HepG2 (cell line): Measurements from ENCODE around the gene ZFHX3. TPM values are rescaled to one million over a fixed set of nuclear protein-coding genes. Genes with fewer than 3 reads are reported as not detected.

ENCODE experiments used
- NFE2 ChIP-seq: sonication (generic); formaldehyde crosslinking; IDR thresholded peaks from 2 replicates; pipeline ENCODE4 v1.4.0; 2020; ENCODE audit warnings: missing genetic modification reagents
- PHF8 ChIP-seq: sonication (generic); formaldehyde crosslinking; IDR thresholded peaks from 2 replicates; pipeline ENCODE4 v1.5.0; 2020; ENCODE audit warnings: missing genetic modification reagents
- RXRA ChIP-seq: sonication (generic); formaldehyde crosslinking; IDR thresholded peaks from 2 replicates; pipeline ENCODE4 v1.5.1; 2020; ENCODE audit warnings: missing genetic modification reagents
- SALL1 ChIP-seq: sonication (generic); formaldehyde crosslinking; IDR thresholded peaks from 2 replicates; pipeline ENCODE4 v1.8.0; 2022; ENCODE audit warnings: mild to moderate bottlenecking, missing genetic modification reagents
- SIN3A ChIP-seq: IDR thresholded peaks from 2 replicates; pipeline ENCODE4 v1.6.1; 2011; ENCODE audit warnings: low read depth, mild to moderate bottlenecking, control low read depth, low read length, borderline replicate concordance
- STAG1 ChIP-seq: sonication (generic); formaldehyde crosslinking; IDR thresholded peaks from 2 replicates; pipeline ENCODE4 v1.4.0; 2020; ENCODE audit warnings: missing genetic modification reagents
- TARDBP ChIP-seq: sonication (generic); formaldehyde crosslinking; IDR thresholded peaks from 2 replicates; pipeline ENCODE4 v1.8.0; 2022; ENCODE audit warnings: mild to moderate bottlenecking, missing genetic modification reagents
- TBX2 ChIP-seq: sonication (generic); formaldehyde crosslinking; IDR thresholded peaks from 2 replicates; pipeline ENCODE4 v1.5.0; 2020; ENCODE audit warnings: missing genetic modification reagents, mild to moderate bottlenecking, borderline replicate concordance
- ZFP1 ChIP-seq: IDR thresholded peaks from 2 replicates; pipeline ENCODE4 v1.6.1; 2016
- ZNF232 ChIP-seq: sonication (generic); formaldehyde crosslinking; IDR thresholded peaks from 2 replicates; pipeline ENCODE4 v1.4.0; 2020; ENCODE audit warnings: missing genetic modification reagents, borderline replicate concordance
- ZNF879 ChIP-seq: sonication (generic); formaldehyde crosslinking; IDR thresholded peaks from 2 replicates; pipeline ENCODE4 v1.8.1; 2023; ENCODE audit warnings: missing genetic modification reagents
- ZSCAN21 ChIP-seq: sonication (generic); formaldehyde crosslinking; IDR thresholded peaks from 2 replicates; pipeline ENCODE4 v1.8.0; 2022; ENCODE audit warnings: mild to moderate bottlenecking, missing genetic modification reagents, moderate library complexity, borderline replicate concordance
- polyA plus RNA-seq, 8 experiments: library from polyadenylated mRNA; depleted of rRNA in 3 of 8; stranded (reverse) in 7 of 8; unstranded in 1 of 8; fragments of >200 nt; fragmentation: Illumina TruSeq in 4 of 8; extraction: Trizol in 4 of 8; gene quantifications; 2 replicates each; pipeline versions ENCODE4 v1.2.1 to v1.2.3, GENCODE V29; 2011 to 2016; ENCODE audit warnings: low read depth in 4 of 8, missing spikeins in 1 of 8, mixed read lengths in 1 of 8; ENCODE audit not compliant: insufficient read depth in 1 of 8
- total RNA-seq, 5 experiments: library from RNA; depleted of rRNA; stranded (reverse); fragments of >200 nt; fragmentation: Illumina TruSeq; extraction: Trizol; gene quantifications; 2 replicates each; pipeline ENCODE4 v1.2.3, GENCODE V29; 2016; ENCODE audit warnings: low read depth in 1 of 5
- TF ChIP-seq, protein P1 (sequence below): sonication (generic); formaldehyde crosslinking; IDR thresholded peaks from 2 replicates; pipeline ENCODE4 v1.5.1; 2020; ENCODE audit warnings: mild to moderate bottlenecking, missing genetic modification reagents, moderate library complexity
- TF ChIP-seq, protein P2 (sequence below): sonication (generic); formaldehyde crosslinking; IDR thresholded peaks from 2 replicates; pipeline ENCODE4 v1.5.0; 2020; ENCODE audit warnings: mild to moderate bottlenecking, missing genetic modification reagents, borderline replicate concordance
- TF ChIP-seq, protein P3 (sequence below): IDR thresholded peaks from 2 replicates; pipeline ENCODE4 v1.6.1; 2012; ENCODE audit warnings: inconsistent platforms
- TF ChIP-seq, protein P4 (sequence below): sonication (generic); formaldehyde crosslinking; IDR thresholded peaks from 2 replicates; pipeline ENCODE4 v1.4.0; 2020; ENCODE audit warnings: missing genetic modification reagents
- TF ChIP-seq, protein P5 (sequence below): sonication (generic); formaldehyde crosslinking; IDR thresholded peaks from 2 replicates; pipeline ENCODE4 v1.8.1; 2023; ENCODE audit warnings: mild to moderate bottlenecking, missing genetic modification reagents

Gene ZFHX3
- total and polyA plus RNA-seq, 2 of the 13 experiments (the other 11 are each of a cell fraction or from before 2014, with no cell fraction given), result 5.0 to 6.0 TPM

DNA sequence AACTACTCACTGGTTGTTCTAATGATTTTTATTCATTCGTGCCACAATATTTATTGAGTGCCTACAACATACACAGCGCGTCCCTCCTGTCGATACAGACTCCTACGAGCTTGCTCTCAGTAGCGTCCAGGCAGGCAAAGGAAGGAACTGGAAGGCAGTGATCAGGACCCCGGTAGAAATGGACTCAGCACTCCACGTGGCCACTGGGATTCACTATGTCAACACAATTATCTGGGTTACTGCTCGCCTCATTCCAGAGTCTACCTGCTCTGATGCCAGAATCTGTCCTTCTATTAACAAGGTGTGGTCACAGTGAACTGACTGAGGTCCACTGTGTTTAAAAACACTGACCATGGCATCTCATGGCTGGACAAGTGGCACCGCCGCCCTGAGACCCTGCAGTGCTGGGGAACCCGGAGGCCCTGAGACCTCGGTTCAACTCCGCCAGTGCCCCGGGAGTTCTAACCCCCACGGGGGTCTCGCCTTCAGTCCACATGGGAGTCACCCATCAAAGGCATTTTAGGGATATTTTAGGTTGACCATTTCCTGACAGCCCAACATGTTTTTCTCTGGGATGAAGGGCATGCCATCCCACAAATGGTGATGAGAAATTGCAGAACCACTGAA is 71.4 kb downstream of the ZFHX3 start (continued):
- TF ChIP-seq ZFP1 (CRISPR knock-in tag), result no peak
- TF ChIP-seq, protein P1, sequence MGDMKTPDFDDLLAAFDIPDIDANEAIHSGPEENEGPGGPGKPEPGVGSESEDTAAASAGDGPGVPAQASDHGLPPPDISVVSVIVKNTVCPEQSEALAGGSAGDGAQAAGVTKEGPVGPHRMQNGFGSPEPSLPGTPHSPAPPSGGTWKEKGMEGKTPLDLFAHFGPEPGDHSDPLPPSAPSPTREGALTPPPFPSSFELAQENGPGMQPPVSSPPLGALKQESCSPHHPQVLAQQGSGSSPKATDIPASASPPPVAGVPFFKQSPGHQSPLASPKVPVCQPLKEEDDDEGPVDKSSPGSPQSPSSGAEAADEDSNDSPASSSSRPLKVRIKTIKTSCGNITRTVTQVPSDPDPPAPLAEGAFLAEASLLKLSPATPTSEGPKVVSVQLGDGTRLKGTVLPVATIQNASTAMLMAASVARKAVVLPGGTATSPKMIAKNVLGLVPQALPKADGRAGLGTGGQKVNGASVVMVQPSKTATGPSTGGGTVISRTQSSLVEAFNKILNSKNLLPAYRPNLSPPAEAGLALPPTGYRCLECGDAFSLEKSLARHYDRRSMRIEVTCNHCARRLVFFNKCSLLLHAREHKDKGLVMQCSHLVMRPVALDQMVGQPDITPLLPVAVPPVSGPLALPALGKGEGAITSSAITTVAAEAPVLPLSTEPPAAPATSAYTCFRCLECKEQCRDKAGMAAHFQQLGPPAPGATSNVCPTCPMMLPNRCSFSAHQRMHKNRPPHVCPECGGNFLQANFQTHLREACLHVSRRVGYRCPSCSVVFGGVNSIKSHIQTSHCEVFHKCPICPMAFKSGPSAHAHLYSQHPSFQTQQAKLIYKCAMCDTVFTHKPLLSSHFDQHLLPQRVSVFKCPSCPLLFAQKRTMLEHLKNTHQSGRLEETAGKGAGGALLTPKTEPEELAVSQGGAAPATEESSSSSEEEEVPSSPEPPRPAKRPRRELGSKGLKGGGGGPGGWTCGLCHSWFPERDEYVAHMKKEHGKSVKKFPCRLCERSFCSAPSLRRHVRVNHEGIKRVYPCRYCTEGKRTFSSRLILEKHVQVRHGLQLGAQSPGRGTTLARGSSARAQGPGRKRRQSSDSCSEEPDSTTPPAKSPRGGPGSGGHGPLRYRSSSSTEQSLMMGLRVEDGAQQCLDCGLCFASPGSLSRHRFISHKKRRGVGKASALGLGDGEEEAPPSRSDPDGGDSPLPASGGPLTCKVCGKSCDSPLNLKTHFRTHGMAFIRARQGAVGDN (CRISPR knock-in tag), result peak; percentile 58
- TF ChIP-seq SIN3A, result 0 out of 2 replicates have a peak, but pooled peaks have one; percentile 2
- TF ChIP-seq ZNF879 (CRISPR knock-in tag), result peak; percentile 39; the same call in 1 of the 2 replicates
- TF ChIP-seq, protein P2, sequence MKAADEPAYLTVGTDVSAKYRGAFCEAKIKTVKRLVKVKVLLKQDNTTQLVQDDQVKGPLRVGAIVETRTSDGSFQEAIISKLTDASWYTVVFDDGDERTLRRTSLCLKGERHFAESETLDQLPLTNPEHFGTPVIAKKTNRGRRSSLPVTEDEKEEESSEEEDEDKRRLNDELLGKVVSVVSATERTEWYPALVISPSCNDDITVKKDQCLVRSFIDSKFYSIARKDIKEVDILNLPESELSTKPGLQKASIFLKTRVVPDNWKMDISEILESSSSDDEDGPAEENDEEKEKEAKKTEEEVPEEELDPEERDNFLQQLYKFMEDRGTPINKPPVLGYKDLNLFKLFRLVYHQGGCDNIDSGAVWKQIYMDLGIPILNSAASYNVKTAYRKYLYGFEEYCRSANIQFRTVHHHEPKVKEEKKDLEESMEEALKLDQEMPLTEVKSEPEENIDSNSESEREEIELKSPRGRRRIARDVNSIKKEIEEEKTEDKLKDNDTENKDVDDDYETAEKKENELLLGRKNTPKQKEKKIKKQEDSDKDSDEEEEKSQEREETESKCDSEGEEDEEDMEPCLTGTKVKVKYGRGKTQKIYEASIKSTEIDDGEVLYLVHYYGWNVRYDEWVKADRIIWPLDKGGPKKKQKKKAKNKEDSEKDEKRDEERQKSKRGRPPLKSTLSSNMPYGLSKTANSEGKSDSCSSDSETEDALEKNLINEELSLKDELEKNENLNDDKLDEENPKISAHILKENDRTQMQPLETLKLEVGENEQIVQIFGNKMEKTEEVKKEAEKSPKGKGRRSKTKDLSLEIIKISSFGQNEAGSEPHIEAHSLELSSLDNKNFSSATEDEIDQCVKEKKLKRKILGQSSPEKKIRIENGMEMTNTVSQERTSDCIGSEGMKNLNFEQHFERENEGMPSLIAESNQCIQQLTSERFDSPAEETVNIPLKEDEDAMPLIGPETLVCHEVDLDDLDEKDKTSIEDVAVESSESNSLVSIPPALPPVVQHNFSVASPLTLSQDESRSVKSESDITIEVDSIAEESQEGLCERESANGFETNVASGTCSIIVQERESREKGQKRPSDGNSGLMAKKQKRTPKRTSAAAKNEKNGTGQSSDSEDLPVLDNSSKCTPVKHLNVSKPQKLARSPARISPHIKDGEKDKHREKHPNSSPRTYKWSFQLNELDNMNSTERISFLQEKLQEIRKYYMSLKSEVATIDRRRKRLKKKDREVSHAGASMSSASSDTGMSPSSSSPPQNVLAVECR, result peak; percentile 67; the same call in 1 of the 2 replicates
- TF ChIP-seq TBX2, result peak; percentile 29; the same call in 1 of the 2 replicates
- TF ChIP-seq, protein P3, sequence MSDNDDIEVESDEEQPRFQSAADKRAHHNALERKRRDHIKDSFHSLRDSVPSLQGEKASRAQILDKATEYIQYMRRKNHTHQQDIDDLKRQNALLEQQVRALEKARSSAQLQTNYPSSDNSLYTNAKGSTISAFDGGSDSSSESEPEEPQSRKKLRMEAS, result peak; percentile 92
- TF ChIP-seq RXRA, result 0 out of 2 replicates have a peak, but pooled peaks have one; percentile 11
- TF ChIP-seq NFE2 (CRISPR knock-in tag), result no peak
- TF ChIP-seq TARDBP (CRISPR knock-in tag), result 0 out of 2 replicates have a peak, but pooled peaks have one; percentile 29
- TF ChIP-seq, protein P4, sequence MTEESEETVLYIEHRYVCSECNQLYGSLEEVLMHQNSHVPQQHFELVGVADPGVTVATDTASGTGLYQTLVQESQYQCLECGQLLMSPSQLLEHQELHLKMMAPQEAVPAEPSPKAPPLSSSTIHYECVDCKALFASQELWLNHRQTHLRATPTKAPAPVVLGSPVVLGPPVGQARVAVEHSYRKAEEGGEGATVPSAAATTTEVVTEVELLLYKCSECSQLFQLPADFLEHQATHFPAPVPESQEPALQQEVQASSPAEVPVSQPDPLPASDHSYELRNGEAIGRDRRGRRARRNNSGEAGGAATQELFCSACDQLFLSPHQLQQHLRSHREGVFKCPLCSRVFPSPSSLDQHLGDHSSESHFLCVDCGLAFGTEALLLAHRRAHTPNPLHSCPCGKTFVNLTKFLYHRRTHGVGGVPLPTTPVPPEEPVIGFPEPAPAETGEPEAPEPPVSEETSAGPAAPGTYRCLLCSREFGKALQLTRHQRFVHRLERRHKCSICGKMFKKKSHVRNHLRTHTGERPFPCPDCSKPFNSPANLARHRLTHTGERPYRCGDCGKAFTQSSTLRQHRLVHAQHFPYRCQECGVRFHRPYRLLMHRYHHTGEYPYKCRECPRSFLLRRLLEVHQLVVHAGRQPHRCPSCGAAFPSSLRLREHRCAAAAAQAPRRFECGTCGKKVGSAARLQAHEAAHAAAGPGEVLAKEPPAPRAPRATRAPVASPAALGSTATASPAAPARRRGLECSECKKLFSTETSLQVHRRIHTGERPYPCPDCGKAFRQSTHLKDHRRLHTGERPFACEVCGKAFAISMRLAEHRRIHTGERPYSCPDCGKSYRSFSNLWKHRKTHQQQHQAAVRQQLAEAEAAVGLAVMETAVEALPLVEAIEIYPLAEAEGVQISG (CRISPR knock-in tag), result 0 out of 2 replicates have a peak, but pooled peaks have one; percentile 40
- TF ChIP-seq STAG1, result peak; percentile 17
- TF ChIP-seq PHF8 (CRISPR knock-in tag), result 0 out of 2 replicates have a peak, but pooled peaks have one; percentile 11
- TF ChIP-seq, protein P5, sequence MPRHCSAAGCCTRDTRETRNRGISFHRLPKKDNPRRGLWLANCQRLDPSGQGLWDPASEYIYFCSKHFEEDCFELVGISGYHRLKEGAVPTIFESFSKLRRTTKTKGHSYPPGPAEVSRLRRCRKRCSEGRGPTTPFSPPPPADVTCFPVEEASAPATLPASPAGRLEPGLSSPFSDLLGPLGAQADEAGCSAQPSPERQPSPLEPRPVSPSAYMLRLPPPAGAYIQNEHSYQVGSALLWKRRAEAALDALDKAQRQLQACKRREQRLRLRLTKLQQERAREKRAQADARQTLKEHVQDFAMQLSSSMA (CRISPR knock-in tag), result 0 out of 2 replicates have a peak, but pooled peaks have one; percentile 31
- TF ChIP-seq ZNF232 (CRISPR knock-in tag), result 0 out of 2 replicates have a peak, but pooled peaks have one; percentile 44
- 0 out of 2 replicates have a peak, but pooled peaks have one; percentile 39 for TF ChIP-seq ZSCAN21 (CRISPR knock-in tag)
- peak; percentile 50; the same call in 1 of the 2 replicates for TF ChIP-seq SALL1 (CRISPR knock-in tag)
